GM19351 (cell line): ENCODE results near the gene UBE2E1.
"Not testable (repeated sequence)": the region's sequence is repeated elsewhere in the genome, so short reads cannot be mapped to it uniquely, and the experiment has no call there.

Experiments
- ATAC-seq: cut with Tn5 transposase; IDR thresholded peaks from one replicate; pipeline ENCODE4 v1.9.1; 2021; ENCODE audit warnings: mild to moderate bottlenecking, moderate library complexity; ENCODE audit not compliant: unreplicated experiment

The UBE2E1 gene

DNA sequence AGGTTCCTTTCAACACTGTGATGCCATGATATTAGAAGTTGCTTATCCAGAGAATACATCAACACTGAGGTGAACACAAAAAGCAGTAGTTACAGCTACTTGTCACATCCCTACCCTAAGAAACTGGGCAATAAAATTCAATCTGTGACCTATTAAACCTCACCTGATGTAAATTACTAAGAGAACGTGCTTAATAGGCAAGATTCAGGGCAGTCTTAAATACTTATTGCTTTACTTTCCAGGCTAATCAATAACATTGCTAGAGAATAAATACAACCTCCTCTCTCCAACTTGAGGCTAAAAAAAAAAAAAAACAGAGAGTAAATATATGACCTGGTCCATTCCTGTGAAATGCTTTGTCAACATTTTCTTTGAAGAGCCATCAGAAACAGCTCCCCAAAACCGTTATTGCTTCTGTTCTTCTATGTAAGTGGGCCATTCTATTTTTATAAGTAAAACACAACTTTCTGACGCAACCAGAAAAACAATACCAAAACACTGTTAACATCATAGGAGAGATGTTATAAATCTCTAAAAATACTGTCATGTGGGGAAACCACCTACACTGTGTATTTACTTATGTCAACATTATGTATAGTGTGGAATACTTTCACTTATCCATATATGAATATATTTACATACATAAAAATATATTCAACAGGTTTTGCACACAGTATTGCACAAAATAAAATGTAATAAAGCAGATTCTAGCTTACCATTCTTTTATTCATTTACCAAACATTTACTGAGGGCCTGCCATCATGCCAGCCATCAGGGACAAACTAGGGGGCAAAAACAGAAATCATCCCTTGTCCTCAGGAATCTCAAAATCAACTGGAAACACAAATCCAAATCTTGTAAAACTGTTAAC is 108.4 kb downstream of the UBE2E1 start:
- peak; percentile 8 for ATAC-seq

DNA sequence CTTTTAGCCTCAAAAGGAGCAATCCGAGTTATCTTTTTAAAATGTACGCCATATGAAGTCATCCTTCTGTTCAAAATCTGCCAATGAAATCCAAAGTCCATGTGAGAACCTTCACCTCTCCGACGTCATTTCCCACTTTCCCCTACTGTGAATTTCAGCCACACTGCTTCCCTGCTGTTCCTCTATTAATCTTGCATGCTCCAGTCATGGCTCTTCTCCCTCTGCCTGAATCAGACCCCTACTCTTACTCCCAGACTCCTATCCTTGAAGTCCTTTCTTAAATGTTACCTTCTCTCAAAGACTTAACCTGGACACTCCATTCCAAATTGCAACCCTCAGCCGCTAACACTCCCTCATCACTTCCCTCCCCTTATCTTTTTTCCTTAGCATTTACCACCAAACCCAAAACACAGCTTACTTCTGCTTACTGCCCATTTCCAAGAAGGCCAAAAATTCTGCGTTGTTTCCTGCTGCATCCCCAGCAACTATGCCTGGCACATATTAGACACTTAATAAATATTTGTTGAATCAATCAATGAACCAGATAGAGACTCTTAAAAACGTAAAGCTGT is 109.9 kb downstream of the UBE2E1 start:
- no peak for ATAC-seq

DNA sequence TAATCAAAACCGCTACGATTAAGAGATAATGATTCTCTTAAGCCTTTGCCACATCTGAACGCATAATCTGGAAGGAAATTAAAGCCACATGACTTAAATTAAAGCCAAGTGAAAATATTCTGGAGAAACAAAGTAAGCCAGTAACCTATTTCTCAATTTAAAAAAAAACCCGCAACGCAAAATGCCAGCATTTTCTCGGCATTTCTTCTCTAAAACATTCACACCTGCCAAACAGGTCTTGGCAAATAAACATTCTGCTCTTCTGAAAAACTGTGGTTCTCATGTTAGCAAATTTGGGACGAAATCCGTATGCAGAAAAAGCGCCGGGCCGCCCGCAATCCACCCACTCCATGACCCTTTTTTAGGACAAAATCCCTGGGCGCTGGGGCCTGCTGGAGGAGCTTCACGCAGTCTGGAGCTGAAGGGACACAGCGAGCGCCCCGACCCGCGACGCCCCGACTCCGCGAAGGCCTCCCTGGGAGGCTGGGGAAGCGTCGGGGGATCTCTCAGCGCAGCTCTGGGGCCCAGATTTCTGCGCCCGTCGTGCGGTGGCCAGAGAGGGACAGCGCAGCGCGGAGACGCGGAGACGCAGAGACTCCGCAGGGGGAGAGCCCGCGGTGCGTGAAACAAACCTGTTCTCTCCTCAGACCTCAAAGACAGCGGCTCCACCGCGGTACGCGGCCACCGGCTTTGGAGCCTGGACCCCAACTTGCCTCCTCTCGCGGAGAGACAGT is 110.6 kb downstream of the UBE2E1 start:
- peak; percentile 37 for ATAC-seq

DNA sequence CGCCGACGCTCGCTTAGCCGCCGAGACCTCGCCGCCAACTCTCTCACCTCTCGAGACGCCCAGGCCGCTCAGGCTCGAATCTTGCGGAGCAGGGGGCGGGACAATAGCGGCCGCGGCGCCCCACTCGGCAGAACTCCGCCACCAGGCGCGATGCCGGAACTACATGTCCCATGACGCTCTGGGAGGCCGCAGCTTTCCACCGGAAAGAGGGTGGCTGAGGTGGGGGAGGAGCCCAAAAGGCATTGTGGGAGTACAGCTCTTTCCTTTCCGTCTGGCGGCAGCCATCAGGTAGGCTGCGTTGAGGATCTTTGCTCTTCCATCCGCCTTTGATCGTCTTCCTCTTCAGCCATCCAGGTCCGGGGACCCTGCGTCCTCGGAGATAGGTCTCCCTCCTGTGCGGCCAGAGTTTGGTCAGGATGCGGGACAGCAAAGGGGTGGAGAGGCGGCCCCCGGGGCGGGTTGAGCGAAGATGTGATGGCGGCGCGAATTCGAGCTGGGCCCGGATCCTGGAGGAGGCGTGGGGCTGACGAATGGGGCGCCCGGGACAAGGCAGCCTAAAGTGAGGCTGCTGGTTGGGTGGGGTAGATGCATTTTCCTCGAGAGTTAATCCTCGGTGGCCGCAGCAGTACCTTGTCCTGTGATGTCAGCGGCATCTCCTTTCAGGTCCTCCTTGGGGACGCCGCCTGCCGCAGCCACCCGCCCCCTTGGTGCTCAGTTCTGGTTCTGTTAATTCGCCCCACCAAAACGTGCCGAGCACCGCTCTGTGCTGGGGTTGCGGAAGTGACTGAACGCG is 111.3 kb downstream of the UBE2E1 start, which contains the start of the genes NKIRAS1 and RPL15:
NKIRAS1 (minus strand) TSS at position 105 of the 793 bp plus-strand sequence. CDS start 6,086 bp downstream, outside the sequence.
RPL15 (plus strand) TSS at position 247 of the 793 bp plus-strand sequence. CDS start 728 bp downstream, outside the sequence.
- ATAC-seq = peak; percentile 88

DNA sequence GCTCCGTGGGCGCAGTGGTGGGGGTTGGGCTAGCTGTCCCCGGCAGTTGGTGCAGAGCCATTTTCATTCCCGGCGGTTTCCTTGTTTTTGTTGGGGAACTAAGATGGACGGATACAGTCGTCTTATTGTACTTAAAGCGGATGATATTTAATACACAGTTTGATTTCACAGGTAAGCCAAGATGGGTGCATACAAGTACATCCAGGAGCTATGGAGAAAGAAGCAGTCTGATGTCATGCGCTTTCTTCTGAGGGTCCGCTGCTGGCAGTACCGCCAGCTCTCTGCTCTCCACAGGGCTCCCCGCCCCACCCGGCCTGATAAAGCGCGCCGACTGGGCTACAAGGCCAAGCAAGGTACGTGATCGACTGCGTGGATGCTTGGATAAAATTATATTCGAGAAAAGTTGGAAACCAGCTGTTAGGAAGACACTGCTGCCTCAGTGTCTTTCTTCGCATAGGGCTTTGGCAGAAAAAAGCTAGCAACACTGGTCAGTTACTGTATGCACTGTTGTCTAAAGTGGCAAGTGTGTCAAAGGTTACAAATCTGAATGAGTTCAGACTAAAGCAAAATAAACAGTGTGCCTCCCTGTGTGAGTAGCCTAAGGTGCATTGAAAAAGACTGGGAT is 112.0 kb downstream of the UBE2E1 start:
- ATAC-seq = not testable (repeated sequence)

DNA sequence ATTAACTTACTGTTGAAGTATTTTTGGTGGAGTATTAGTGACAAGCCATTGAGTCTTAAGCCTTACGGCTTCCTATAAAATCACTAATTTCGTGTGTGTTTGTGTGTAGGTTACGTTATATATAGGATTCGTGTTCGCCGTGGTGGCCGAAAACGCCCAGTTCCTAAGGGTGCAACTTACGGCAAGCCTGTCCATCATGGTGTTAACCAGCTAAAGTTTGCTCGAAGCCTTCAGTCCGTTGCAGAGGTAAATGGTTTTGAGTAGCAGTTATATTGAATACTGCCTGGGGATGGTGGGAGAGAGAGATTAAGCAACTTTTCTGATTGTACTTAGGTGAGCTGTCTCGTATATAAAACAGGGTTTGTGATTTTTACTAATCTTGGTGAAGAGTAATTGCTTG is 112.6 kb downstream of the UBE2E1 start:
- not testable (repeated sequence) for ATAC-seq

DNA sequence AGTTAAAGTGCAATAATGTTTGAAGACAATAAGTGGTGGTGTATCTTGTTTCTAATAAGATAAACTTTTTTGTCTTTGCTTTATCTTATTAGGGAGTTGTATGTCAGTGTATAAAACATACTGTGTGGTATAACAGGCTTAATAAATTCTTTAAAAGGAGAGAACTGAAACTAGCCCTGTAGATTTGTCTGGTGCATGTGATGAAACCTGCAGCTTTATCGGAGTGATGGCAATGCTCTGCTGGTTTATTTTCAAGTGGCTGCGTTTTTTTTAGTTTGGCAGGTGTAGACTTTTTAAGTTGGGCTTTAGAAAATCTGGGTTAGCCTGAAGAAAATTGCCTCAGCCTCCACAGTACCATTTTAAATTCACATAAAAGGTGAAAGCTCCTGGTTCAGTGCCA is 113.9 kb downstream of the UBE2E1 start:
- no peak for ATAC-seq

DNA sequence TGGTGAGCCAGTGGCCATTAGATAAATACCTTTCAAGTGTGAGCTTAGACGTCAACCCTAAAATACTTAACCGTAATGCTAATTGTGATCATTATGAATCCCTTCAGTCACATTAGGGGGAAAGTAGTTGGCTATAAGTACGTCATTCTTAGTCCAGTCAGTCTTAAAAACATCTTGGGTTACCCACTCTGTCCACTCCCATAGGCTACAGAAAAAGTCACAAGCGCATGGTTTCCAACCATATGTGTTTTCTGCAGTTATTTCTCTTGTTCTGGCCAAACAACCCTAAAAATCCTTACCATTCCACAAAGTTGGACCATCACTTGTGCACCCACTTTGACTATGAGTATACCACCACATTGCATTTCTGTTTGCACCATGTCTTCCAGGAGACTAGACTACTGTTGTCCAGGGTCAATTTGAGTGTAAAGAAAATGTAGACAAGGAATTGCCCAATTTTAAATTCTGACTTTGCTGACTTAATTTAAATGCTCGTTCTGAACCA is 114.4 kb downstream of the UBE2E1 start:
- no peak for ATAC-seq

DNA sequence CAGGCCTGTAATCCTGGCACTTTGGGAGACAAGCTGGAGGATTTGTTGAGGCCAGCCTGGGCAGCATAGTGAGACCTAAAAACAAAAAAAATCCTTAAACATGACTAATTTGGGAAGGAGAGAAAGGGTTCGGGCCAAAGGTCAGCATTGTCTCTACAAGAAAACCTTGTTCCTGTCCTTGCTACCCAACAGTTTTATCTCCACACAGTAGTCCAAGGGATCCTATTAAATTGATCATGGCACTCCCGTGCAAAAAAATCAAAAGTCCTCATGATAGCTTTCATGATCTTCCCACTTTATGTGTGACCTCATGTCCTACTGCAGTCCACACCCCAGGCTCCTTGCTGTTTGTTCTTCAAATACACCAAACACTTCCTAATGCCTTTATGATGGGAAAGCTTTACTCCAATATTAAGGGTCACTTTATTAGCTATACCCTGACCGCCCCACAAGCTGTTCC is 115.3 kb downstream of the UBE2E1 start:
- ATAC-seq = no peak

DNA sequence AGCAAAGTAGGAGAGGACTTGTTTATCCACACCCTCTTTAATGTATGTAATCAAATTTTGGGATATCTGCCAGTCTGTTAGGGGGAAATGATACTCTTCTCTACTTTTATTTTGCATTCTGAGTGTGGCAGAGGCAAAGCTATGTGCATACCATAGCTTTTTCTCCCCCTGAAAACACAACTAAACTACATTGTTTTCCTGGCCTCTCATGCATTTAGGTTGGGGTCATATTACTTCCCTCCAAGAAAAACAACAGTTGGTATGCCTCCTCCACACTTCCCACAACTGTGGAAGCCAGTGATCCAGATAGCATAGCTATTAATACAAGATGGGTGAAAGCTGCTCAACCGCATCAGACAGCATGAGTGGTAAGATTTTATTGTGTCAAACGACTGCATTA is 118.0 kb downstream of the UBE2E1 start:
- ATAC-seq = no peak

DNA sequence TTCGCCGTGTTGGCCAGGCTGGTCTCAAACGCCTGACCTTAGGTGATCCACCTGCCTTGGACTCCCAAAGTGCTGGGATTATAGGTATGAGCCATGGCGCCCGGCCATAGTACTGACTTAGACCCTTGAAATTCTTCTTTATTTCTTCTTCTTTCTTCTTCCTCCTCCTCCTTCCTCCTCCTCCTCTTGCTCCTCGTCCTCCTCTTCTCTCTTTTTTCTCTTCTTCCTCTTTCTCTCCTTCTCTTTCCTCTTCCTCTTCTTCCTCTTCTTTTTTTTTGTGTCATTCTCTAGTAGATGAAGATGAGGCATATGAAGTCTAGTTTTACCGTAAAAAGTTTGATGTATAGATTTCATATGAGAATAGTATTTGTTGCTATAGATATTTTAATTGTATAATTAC is 120.5 kb downstream of the UBE2E1 start:
- no peak for ATAC-seq

DNA sequence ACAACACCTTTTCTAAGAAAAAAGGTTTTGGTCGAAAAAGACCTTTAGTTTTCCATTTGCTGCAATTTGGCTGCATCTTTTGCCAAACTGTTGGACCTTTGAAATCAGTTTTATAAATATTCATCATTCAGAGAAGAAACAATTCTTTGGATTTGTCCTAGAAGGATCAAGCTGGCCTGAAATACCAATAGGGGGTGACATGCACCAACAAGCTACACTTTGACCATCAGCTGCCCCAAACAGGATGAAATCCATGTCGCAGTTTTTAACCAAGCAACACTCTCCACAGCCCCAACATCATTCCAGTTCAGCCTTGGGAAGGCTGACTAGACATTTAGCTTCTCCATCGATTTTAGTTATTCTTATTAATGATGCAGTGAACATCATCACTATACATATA is 121.0 kb downstream of the UBE2E1 start:
- ATAC-seq = no peak

DNA sequence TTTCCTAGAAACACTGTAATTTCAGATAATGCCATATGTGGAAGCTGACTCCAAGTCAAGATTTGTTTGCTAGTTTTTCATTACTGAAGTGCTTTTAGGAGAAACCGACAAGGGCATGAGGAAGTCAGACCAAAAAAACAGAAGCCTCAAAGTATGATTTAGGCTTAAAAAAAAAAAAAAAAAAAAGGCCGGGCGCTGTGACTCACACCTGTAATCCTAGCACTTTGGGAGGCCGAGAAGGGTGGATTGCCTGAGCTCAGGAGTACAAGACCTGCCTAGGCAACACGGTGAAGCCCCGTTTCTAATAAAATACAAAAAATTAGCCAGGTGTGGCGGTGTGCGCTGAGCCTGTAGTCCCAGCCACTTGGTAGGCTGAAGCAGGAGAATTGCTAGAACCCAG is 122.8 kb downstream of the UBE2E1 start:
- no peak for ATAC-seq

DNA sequence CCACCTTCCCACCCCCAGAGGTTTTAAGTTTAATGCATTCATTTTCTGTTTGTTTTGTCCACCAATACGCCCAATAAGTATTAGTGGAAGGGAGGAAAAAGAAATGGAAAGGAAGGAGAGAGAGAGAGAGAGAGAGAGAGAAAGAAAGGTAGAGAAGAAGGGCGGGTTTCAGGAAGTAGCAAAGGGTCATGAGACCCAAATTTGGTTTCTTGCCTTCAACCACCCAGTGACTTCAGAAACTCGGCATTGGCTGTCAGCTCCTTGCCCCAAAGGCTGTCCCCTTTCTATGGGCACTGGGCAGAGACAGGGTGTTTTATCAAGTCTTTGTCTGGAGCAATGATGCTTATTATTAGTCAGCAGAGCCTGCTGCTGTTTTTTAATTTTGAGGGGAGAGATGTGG is 125.8 kb downstream of the UBE2E1 start:
- no peak for ATAC-seq

DNA sequence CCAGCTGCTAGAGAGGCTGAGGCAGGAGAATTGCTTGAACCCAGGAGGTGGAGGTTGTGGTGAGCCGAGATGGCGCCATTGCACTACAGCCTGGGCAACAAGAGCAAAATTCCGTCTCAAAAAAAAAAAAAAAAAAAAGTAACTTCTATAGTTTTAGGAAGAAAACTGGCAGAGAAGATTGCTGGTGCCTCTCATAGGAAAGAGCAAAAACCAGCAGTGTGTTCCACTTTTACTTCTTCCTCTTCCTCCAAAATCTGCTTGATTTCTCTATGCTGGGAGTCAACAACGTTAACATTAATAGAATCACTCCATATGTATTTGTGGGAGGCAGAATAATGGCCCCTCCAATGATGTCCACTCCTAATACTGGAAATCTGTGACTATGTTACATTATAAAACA is 126.8 kb downstream of the UBE2E1 start:
- ATAC-seq = no peak

DNA sequence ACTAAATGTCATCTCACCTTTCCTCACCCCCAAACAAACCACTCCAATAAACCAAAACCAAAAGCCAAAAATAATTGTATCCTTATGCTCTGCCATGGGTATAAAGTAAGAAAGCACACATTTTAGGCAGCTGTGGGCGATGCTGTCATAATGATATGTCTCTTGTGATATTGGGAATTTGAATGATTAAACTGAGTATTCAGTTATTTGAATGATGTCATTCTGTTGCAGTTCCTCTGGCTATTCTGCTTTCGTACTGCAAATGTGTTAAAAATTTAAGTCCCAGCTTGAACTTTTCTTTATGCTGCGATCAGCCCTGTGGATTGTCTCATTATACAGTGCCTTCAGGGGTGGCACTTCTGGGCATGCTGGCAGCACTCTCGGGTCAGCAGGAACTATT is 128.5 kb downstream of the UBE2E1 start:
- ATAC-seq = no peak

DNA sequence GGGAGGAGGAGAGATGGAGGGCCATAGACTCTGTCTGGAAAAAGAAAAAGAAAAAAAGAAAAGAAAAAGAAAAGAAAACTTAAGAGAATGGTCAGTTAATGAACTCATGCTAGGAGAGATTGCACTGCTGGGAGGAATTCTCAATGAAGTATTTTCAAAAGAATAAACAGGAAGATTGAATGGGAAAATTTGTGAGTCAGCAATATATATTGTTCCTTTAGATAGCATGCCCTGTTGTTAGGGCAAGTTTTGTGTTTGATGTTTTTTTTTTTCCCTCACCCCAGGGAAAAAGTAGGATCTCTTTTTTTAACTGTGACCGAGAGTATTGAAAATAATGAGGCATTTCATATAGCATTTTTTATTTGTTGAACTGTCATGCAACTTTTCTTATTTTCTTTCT is 131.5 kb downstream of the UBE2E1 start:
- ATAC-seq = no peak

DNA sequence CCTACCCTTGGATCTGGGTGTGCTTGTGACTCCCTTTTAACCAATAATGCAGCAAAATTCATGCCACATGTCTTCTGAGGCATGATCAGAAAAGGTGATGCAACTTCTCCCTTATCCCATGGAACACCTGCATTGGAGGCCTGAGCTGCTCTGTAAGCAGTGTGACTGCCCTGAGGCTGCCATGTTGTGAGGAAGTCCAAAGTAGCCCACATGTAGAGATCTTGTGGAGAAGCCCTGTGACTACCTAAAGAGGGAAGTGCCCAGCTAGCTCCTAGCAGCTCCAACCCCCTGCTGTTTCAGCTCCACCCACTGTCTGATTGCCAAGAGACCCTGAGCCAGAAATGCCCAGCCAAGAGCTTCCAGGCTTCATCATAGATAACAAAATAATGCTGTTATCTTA is 132.9 kb downstream of the UBE2E1 start:
- ATAC-seq = no peak

DNA sequence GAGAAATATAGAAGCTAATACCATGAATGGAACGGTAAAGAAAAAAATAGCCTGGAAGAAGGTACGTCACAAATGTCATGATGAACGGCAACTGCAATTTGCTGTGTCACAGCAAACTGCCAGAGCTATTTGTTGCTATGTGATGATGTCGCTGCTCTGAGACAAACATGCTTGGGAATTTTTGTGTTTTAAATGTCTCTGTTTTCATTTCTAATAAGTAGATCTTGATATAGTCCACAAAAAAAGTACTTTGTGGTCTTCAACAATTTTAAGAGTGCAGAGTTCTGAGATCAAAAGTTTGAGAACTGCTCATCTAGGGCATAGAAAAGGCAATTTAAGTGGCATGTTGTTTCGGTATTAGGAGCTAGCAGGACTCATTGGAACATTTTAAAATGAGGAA is 135.0 kb downstream of the UBE2E1 start:
- no peak for ATAC-seq
